Panc1 (cell line): ENCODE data around the gene CAVIN4. TPM values are rescaled to one million over a fixed set of nuclear protein-coding genes. Genes with fewer than 3 reads are reported as not detected.

Experiments
- ATAC-seq: fragments of 200-7000 bp; cut with Tn5 transposase; 2 replicates; pipeline ENCODE4 v1.9.1; 2020; ENCODE audit warnings: mild to moderate bottlenecking, moderate library complexity
- BruUV-seq: library from RNA; stranded (reverse); fragments of 400-500 nt; replicated peaks from 2 replicates; lab custom pipeline; 2021; lab: Mats Ljungman, UMichigan
- CTCF ChIA-PET: fragments of 300-600 bp; sonication (Branson Sonifier 250); formaldehyde crosslinking; loops from one replicate; lab custom pipeline; 2022; ENCODE audit warnings: antibody characterized with exemption; lab: Charles Lee
- POLR2A ChIA-PET: fragments of 300-600 bp; sonication (Branson Sonifier 250); formaldehyde crosslinking; loops from one replicate; lab custom pipeline; 2022; ENCODE audit warnings: antibody characterized with exemption; lab: Charles Lee
- DNase-seq: peaks from one replicate; pipeline ENCODE4 v3.0.0-alpha.2; 2010; ENCODE audit warnings: low read depth, low spot score
- H3K27ac ChIP-seq: 2 replicates; pipeline ENCODE4 v1.5.1; 2011; ENCODE audit warnings: mild to moderate bottlenecking, low read length, inconsistent platforms
- H3K27me3 ChIP-seq: fragments of 200-500 bp; sonication (Bioruptor generic); 2 replicates; pipeline ENCODE4 v1.6.0; 2014; ENCODE audit warnings: low read length, inconsistent platforms; ENCODE audit not compliant: control insufficient read depth, insufficient read depth
- H3K36me3 ChIP-seq: fragments of 200-500 bp; sonication (Bioruptor generic); 2 replicates; pipeline ENCODE4 v1.5.1; 2014; ENCODE audit warnings: inconsistent platforms, mild to moderate bottlenecking, low read length, moderate library complexity; ENCODE audit not compliant: control insufficient read depth, insufficient read depth
- H3K4me1 ChIP-seq: 2 replicates; pipeline ENCODE4 v1.5.1; 2011; ENCODE audit warnings: inconsistent platforms, mild to moderate bottlenecking, low read length, moderate library complexity; ENCODE audit not compliant: control insufficient read depth, insufficient read depth
- H3K4me3 ChIP-seq, 2 experiments: 2 replicates each; pipeline ENCODE4 v1.5.1; 2011 to 2012; ENCODE audit warnings: low read depth in 2 of 2, low read length in 2 of 2, mild to moderate bottlenecking in 2 of 2, inconsistent platforms in 1 of 2, moderate library complexity in 1 of 2
- H3K9me3 ChIP-seq: fragments of 200-500 bp; sonication (Bioruptor generic); 2 replicates; pipeline ENCODE4 v1.5.1; 2014; ENCODE audit warnings: low read depth, mild to moderate bottlenecking, inconsistent platforms, low read length, moderate library complexity; ENCODE audit not compliant: control insufficient read depth, insufficient read depth
- CTCF ChIP-seq: fragments of 450-650 bp; IDR thresholded peaks from 2 replicates; pipeline ENCODE4 v1.5.1; 2017; ENCODE audit warnings: mild to moderate bottlenecking
- POLR2AphosphoS5 ChIP-seq: IDR thresholded peaks from 2 replicates; pipeline ENCODE4 v1.6.1; 2012; ENCODE audit warnings: mild to moderate bottlenecking, low read depth, low read length, moderate library complexity
- REST ChIP-seq, 2 experiments: IDR thresholded peaks; 2 replicates each; pipeline ENCODE4 v1.6.1; 2011 to 2012; ENCODE audit warnings: low read depth in 2 of 2, control low read depth in 1 of 2, low read length in 1 of 2, mild to moderate bottlenecking in 1 of 2, moderate library complexity in 1 of 2; ENCODE audit not compliant: insufficient read depth in 1 of 2
- SIN3A ChIP-seq: IDR thresholded peaks from 2 replicates; pipeline ENCODE4 v1.6.1; 2012; ENCODE audit warnings: low read depth, mild to moderate bottlenecking, low read length, moderate library complexity, borderline replicate concordance; ENCODE audit not compliant: insufficient read depth
- TCF7L2 ChIP-seq: IDR thresholded peaks from 2 replicates; pipeline ENCODE4 v1.6.1; 2011; ENCODE audit warnings: mild to moderate bottlenecking, low read depth, low read length, inconsistent platforms
- in situ Hi-C: cut with HindIII; loops from 2 replicates; pipeline ENCODE4 v1.10.0; 2016; ENCODE audit warnings: low sequenced_read_pairs, low pct_unique_long_range_greater_than_20kb
- intact Hi-C: fragments of 100-400 bp; cut with micrococcal nuclease; formaldehyde crosslinking; loops from one replicate; pipeline ENCODE4 v1.10.0; 2022; ENCODE audit not compliant: unreplicated experiment
- total RNA-seq: library from RNA; stranded (reverse); gene quantifications from one replicate; pipeline ENCODE4 v1.2.1, GENCODE V29; 2021; ENCODE audit not compliant: unreplicated experiment

Gene CAVIN4
- total RNA-seq, 1 experiment from 2014 or later, result 0.82 TPM

- no peak overlapping the region for H3K4me3 ChIP-seq
- H3K27me3 ChIP-seq, result no peaks in the 10 kb centered on the region
- ATAC-seq, result no peak
- TF ChIP-seq CTCF (no peak), REST (IDR thresholded peaks at IDR 0.05; ENCODE audit: insufficient read depth in 1 of 2, low read depth in 2 of 2, low read length in 1 of 2) (no peak), TCF7L2 (no peak), POLR2AphosphoS5 (no peak), SIN3A (no peak)
- intact Hi-C loops (no loop called here), in situ Hi-C loops (no loop called here)
- CTCF ChIA-PET, result no interaction called here
- BruUV-seq, result no TSS peak
- no peaks in the 10 kb centered on the region; the same call in 1 of the 2 replicates for H3K36me3 ChIP-seq
- H3K4me1 ChIP-seq, result no peaks in the 10 kb centered on the region
- no peaks in the 10 kb centered on the region for H3K9me3 ChIP-seq
- no peak overlapping the region for H3K27ac ChIP-seq
- POLR2A ChIA-PET, result no interaction called here
- DNase-seq, result no peak
Observed at GRCh38 chr9:100626949-100627348, 49.1 kb downstream of the CAVIN4 start.

DNA sequence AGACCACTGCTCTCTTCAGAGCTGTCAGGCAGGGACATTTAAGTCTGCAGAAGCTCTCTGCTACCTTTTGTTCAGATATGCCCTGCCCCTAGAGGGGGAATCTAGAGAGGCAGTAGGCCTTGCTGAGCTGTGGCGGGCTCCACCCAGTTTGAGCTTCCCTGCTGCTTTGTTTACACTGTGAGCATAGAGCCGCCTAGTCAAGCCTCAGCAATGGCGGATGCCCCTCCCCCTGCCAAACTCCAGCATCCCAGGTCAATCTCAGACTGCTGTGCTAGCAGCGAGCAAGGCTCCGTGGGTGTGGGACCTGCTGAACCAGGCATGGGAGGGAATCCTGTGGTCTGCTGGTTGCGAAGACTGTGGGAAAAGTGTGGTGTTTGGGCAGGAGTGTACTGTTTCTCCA is 59.9 kb downstream of the CAVIN4 start:
- BruUV-seq, result no TSS peak
- ChIA-PET POLR2A (no interaction called here), CTCF (interaction anchor here (0.6 kb wide), 1 partner anchor 61 kb away, joined by 3 read pairs; no protein-coding TSS in a partner anchor)
- no peak for DNase-seq
- TF ChIP-seq CTCF (no peak), POLR2AphosphoS5 (no peak), REST (IDR thresholded peaks at IDR 0.05; ENCODE audit: insufficient read depth in 1 of 2, low read depth in 2 of 2, low read length in 1 of 2) (no peak), TCF7L2 (no peak), SIN3A (no peak)
- intact Hi-C loops (no loop called here), in situ Hi-C loops (no loop called here)
- H3K9me3 ChIP-seq, result no peaks in the 10 kb centered on the region
- H3K4me1 ChIP-seq, result no peaks in the 10 kb centered on the region
- H3K27ac ChIP-seq, result no peak overlapping the region
- H3K4me3 ChIP-seq, result no peak overlapping the region
- no peak for ATAC-seq
- H3K36me3 ChIP-seq, result no peaks in the 10 kb centered on the region
- no peaks in the 10 kb centered on the region for H3K27me3 ChIP-seq

Other genes with a start within 250 kb of the CAVIN4 start
- gene TEX10, start 225.1 kb upstream of the CAVIN4 start, total RNA-seq, result 15.4 TPM
- 58.7 TPM for gene MSANTD3, start 150.9 kb upstream of the CAVIN4 start, total RNA-seq
- 2.2 TPM for gene TMEFF1, start 104.9 kb upstream of the CAVIN4 start, total RNA-seq